HEK293 (cell line): ENCODE data around the gene SELENOI.

Experiments
- MZF1 ChIP-seq: fragments of 450-650 bp; formaldehyde crosslinking; IDR thresholded peaks from 2 replicates; pipeline ENCODE4 v1.5.1; 2017; ENCODE audit warnings: missing biosample characterization, missing genetic modification characterization, borderline replicate concordance
- ZSCAN30 ChIP-seq: fragments of 450-650 bp; IDR thresholded peaks from 2 replicates; pipeline ENCODE4 v1.5.1; 2018; ENCODE audit warnings: missing biosample characterization, mild to moderate bottlenecking, missing genetic modification characterization, moderate library complexity
- TF ChIP-seq, protein P1 (sequence below): fragments of 450-650 bp; formaldehyde crosslinking; IDR thresholded peaks from 2 replicates; pipeline ENCODE4 v1.5.1; 2016; ENCODE audit warnings: missing biosample characterization, missing genetic modification characterization

DNA sequence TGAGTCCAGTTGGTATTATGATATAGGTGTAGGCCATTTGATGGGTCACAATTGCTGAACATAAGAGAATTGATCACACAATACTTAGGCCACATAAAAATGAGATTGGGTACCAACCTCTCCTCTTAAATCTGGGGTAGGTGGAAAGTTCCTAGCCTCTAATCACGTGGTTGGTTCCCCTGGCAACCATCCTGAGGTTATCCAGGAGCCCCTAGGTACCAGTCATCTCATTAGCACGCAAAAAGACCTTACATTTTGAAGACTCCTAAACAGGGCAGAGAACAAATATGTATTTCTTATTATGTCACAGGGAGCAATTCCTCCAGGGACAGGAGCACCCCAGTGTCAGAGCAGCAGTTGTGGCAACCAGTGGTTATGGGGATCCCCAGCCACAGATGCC is 12.7 kb upstream of the SELENOI start:
- TF ChIP-seq ZSCAN30 (tag by site-specific recombination) (no peak), MZF1 (tag by site-specific recombination) (no peak)
- TF ChIP-seq, protein P1, sequence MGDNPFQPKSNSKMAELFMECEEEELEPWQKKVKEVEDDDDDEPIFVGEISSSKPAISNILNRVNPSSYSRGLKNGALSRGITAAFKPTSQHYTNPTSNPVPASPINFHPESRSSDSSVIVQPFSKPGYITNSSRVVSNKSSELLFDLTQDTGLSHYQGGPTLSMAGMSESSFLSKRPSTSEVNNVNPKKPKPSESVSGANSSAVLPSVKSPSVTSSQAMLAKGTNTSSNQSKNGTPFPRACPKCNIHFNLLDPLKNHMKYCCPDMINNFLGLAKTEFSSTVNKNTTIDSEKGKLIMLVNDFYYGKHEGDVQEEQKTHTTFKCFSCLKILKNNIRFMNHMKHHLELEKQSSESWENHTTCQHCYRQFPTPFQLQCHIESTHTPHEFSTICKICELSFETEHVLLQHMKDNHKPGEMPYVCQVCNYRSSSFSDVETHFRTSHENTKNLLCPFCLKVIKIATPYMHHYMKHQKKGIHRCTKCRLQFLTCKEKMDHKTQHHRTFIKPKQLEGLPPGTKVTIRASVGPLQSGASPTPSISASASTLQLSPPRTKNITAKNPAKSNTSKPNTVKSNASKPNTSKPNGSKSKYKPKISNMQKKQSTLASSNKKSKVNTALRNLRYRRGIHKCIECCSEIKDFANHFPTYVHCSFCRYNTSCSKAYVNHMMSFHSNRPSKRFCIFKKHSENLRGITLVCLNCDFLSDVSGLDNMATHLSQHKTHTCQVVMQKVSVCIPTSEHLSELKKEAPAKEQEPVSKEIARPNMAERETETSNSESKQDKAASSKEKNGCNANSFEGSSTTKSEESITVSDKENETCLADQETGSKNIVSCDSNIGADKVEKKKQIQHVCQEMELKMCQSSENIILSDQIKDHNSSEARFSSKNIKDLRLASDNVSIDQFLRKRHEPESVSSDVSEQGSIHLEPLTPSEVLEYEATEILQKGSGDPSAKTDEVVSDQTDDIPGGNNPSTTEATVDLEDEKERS (tag by site-specific recombination) = no peak
